Activated CD8-positive, alpha-beta memory T cell treated with anti-CD3 and anti-CD28 coated beads for 1 hour (primary cell): ENCODE data around the gene ZFAND2B.
A peak's percentile ranks its signal among the peaks of the same experiment; 100 is the strongest.

ENCODE experiments used
- DNase-seq, 2 donors: peaks; one replicate each; pipeline ENCODE4 v3.0.0-alpha.2; 2020; ENCODE audit warnings: low read depth in 1 of 2; ENCODE audit errors: extremely low read depth in 1 of 2

Gene ZFAND2B

DNA sequence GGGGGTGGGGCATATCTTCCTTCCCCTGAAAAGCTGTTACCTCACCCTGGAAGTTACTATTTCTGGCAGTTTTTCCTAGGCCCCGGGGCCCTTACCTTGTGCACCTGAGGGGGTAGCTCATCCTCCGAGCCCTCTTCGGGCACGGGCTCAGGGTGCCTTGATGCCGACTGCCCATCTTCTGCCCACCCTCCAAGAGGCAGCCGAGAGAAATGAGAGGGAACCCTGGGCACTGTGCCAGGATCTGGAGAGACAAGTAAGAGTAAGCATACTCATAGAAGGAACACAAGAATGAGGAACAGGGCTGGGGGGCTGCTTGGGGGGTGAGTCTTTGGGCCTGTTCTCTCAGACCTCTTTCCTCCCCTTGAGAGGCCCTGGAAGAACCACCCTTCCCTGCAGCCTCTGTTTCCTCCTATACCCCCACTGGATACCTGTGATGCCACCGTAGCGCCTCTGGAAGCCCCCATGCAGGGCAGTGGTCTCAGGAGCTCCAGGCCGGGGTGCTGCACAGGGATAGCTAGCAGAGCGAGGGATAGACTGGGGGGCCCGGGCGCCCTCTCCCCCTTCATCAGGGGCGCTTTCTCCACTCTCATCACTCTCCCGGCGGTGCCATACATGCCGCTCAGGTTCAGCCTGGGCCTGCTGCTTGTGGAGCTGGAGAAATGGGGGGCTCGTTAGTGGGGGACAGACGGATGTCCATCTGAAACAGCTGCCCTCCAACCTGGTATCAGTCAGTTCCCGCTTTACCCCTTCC is 14.2 kb downstream of the ZFAND2B start:
- DNase-seq, result no peak

DNA sequence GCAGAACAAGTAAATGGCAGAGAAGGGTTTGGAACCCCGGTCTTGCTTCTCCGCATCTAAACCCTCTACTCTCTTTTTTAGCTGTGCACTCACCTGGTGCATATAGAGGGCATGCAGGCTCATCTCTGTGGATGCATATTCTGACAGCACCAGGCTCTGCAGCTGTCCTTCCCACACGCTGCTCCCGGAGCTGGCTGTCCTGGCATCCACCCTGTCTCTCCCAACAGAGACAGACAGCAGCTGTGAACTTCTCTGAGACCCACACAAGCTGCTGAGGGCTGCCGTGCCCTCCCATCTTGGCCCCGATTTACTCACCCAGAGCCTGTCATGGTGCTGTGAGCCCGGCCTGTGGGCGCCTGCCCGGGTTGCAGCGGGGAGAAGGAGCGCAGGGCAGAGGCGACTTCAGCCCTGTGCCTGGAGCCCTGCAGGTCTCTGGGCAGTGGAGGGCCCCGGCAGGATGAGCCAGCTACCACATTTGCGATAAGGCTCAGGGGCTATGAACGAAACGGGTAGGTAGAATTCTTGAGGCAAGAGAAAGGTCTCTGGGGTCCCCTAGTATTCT is 15.5 kb downstream of the ZFAND2B start:
- DNase-seq, result no peak

- DNase-seq, result no peak
These were observed 17.4 kb downstream of the ZFAND2B start for GRCh38 chr2:219223831-219224610.

DNA sequence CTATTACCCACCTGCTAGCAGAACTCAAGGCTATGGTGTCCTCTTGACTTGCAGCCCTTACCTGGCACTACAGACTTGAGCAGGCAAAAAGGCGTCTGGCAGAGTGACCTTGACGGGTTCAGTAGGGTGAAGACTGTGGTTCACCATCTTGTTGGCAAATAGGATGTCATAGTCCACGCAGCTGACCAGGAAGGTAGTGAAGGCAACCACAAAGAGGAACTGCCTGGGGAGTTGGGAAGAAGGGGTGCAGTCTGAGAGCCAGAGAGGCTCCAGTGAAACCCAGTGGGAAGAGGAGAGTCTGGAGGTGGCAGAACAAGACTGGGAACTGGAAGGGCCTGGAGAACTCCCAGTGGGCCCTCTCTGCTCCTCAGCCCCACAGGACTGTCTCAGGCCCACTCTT is 18.8 kb downstream of the ZFAND2B start:
- DNase-seq, result no peak

GRCh38 chr2:219228041-219228910 is 21.7 kb downstream of the ZFAND2B start:
- DNase-seq, result no peak

DNA sequence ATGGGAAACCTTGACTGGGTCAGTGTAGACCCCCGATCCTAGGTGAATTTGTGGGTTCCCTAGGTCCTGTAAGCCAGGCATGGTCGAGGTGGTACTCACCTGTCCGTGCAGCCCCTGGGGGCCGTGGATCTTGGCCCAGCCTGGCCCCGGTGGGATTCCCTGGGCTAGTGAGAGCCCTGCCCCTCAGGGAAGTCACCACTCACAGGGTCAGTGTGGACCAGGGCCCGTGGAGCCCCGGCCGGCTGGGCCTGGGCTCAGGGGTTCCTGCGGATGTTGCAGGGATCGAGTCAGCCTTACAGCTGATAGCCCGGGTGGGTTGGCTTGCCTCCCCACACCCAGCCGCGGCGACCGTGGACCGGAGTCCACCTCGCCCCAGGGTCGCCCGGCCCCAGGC is 22.3 kb downstream of the ZFAND2B start:
- no peak for DNase-seq

- peak; percentile 93 to 94 for DNase-seq
These were observed 22.9 kb downstream of the ZFAND2B start, which contains the start of the genes ANKZF1 and ATG9A for GRCh38 chr2:219229305-219230058. TSS of gene ANKZF1 (plus strand) at chr2:219229806. CDS start at chr2:219230258, 452 bp downstream. TSS of gene ATG9A (minus strand) at chr2:219229636. CDS start at chr2:219228024, 1,612 bp downstream.

- no peak for DNase-seq
These were observed 23.5 kb downstream of the ZFAND2B start for GRCh38 chr2:219230059-219230540.

GRCh38 chr2:219234331-219234730 is 27.7 kb downstream of the ZFAND2B start:
- no peak for DNase-seq

DNA sequence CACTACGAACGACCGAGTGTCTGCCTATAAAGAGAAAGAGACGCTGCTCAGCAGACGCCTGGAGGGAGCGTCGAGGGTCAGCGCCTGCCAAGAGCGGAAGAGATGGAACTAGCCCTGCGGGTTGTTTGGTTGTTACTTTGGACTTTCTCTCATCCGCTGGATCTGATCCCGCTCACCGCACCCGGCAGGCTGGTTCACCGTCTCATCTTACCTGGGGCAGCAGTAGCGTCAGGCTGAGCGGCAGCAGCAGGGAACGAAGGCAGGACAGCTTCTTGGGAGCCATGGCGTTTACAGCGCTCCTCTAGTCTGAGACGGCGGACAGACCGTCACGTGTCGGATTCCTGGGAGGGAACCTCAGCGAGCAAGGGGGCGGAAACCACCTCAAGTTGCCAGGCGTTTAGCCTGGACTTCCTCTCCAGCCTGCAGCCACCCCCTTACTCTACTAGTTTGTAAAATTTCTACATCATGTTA is 36.7 kb downstream of the ZFAND2B start:
- DNase-seq, result no peak

GRCh38 chr2:219244789-219245147 is 38.2 kb downstream of the ZFAND2B start:
- DNase-seq, result no peak

DNA sequence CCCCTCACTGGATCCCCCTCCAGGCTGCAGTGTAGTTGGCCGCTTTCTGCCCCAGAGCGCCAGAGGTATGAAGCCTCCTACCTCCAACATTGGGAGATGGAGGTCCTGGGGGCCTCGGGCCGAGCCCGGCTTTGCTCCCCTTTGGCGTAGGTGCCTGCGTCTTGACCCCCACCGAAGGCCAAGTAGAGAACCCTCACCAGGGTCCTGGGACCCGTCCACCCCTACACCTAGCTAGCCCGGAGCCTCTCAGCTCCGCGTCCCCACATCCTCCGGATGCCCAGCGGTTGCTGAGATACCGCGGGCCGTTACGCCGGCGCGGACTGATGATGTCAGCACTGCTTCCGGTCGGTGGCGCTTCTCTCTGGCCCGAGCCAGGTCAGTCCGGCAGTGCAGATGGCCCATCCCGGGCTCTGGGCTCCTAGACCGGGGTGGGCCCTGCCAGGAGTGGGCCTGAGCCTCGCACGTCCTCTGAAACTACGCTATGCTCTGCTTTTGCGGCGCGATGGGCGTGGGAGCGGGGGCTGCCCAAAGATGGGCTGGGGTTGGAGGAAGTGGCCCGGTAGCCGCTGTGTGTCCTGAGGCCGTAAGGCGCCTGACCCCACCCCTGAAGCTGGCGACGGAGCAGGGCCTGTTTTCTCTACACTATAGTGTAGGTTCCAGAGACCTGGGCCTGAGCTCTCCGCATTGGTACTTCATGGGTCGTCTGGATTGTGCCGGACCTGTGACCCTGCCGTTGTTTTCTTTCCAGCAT is 38.7 kb downstream of the ZFAND2B start, which contains the start of the genes GLB1L and STK16:
Gene GLB1L, minus strand, starts transcription at position 297 of the 751 bp plus-strand sequence. CDS start 1,871 bp downstream, outside the sequence.
Gene STK16, plus strand, starts transcription at position 332 of the 751 bp plus-strand sequence. CDS start 521 bp downstream, outside the sequence.
- DNase-seq, result peak in 1 of 2 donors; percentile 86

- no peak for DNase-seq
These were observed 39.3 kb downstream of the ZFAND2B start for GRCh38 chr2:219245899-219246230.

DNA sequence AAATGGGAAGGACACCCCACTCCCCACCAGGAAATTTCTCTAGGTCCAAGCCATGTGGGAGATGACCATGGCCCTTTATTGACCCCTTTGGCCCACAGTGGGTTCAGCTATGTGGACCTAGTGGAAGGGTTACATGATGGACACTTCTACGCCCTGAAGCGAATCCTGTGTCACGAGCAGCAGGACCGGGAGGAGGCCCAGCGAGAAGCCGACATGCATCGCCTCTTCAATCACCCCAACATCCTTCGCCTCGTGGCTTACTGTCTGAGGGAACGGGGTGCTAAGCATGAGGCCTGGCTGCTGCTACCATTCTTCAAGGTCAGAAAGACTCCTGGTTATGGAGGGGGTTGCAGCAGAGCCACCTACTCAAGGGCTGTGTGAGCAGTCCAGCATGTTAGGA is 40.0 kb downstream of the ZFAND2B start:
- no peak for DNase-seq

DNA sequence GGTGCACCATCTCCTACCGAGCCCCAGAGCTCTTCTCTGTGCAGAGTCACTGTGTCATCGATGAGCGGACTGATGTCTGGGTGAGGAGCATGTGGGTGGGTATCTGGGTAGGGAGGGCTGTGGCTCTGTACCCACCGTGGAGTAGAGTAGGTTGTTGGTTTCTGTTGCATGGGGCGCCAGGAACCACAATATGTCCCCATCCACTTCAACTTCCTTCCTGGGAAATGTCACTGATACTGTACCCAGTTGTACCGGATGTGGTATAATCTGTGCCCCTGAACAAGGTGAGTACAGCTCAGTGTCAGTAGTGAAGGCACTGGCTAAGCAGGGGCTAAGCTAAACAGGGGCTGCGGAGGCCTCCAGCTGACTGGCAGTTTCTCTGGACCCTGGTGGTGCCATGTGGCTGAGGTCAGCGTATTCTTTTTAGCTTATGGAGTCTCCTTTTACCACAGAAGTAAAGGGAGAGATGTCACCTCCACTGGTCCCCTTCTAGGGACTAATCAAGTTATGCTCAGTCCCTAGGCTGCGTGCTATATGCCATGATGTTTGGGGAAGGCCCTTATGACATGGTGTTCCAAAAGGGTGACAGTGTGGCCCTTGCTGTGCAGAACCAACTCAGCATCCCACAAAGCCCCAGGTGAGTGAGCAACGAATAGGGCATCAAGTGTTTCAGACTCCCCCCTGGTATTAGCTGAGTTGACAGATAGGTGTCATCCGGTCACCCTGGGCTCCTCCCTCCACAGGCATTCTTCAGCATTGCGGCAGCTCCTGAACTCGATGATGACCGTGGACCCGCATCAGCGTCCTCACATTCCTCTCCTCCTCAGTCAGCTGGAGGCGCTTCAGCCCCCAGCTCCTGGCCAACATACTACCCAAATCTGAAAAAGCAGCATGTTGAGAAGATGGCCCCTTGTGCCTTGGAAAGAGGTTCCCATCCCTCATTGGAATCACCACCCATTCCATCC is 41.4 kb downstream of the ZFAND2B start:
- DNase-seq, result no peak

GRCh38 chr2:219248845-219249202 is 42.2 kb downstream of the ZFAND2B start:
- DNase-seq, result no peak

- no peak for DNase-seq
These were observed 42.8 kb downstream of the ZFAND2B start for GRCh38 chr2:219249203-219249980.
